SU-DHL-6 (cell line): ENCODE measurements around the gene OR10AD1.

Experiments used
- H2AFZ ChIP-seq: fragments of 200-600 bp; sonication (generic); 2 replicates; pipeline ENCODE4 v1.6.1; 2014; ENCODE audit warnings: low read depth, mild to moderate bottlenecking, moderate library complexity, mixed read lengths, antibody characterized with exemption, low read length; ENCODE audit not compliant: severe bottlenecking
- H3F3A ChIP-seq: fragments of 200-600 bp; shearing (Covaris generic); 2 replicates; pipeline ENCODE4 v1.6.0; 2016; ENCODE audit warnings: antibody characterized with exemption, mild to moderate bottlenecking; ENCODE audit not compliant: insufficient read depth
- H3K27ac ChIP-seq: fragments of 200-600 bp; sonication (generic); 2 replicates; pipeline ENCODE4 v1.5.1; 2016; ENCODE audit warnings: low read depth, mild to moderate bottlenecking, low read length, moderate library complexity, mixed read lengths
- H3K27me3 ChIP-seq: fragments of 200-600 bp; sonication (generic), shearing (Covaris generic); 2 replicates; pipeline ENCODE4 v1.6.0; 2014; ENCODE audit warnings: mild to moderate bottlenecking, low read length
- H3K36me3 ChIP-seq: fragments of 200-600 bp; sonication (generic); 2 replicates; pipeline ENCODE4 v1.6.1; 2014; ENCODE audit warnings: mild to moderate bottlenecking, low read length, mixed read lengths
- H3K4me2 ChIP-seq: fragments of 300-600, 200-600 bp; shearing (Covaris generic), sonication (generic); 2 replicates; pipeline ENCODE4 v1.6.0; 2014; ENCODE audit warnings: low read length, low read depth, mild to moderate bottlenecking; ENCODE audit not compliant: poor library complexity, severe bottlenecking
- H3K4me3 ChIP-seq: fragments of 200-600 bp; sonication (generic); 2 replicates; pipeline ENCODE4 v1.5.1; 2014; ENCODE audit warnings: antibody characterized with exemption, low read length, mild to moderate bottlenecking, mixed read lengths; ENCODE audit not compliant: insufficient read depth, poor library complexity, severe bottlenecking
- H3K79me2 ChIP-seq: fragments of 200-600 bp; sonication (generic); 2 replicates; pipeline ENCODE4 v1.6.1; 2014; ENCODE audit warnings: mild to moderate bottlenecking, low read length, moderate library complexity; ENCODE audit not compliant: insufficient read depth
- H3K9ac ChIP-seq: fragments of 200-600 bp; sonication (generic); 2 replicates; pipeline ENCODE4 v1.7.0; 2014; ENCODE audit warnings: mild to moderate bottlenecking, low read length
- H3K9me2 ChIP-seq: fragments of 200-600 bp; sonication (generic); replicated peaks from 2 replicates; pipeline ENCODE4 v1.6.1; 2014; ENCODE audit warnings: low read length; ENCODE audit not compliant: insufficient read depth
- H3K9me3 ChIP-seq: fragments of 200-600 bp; sonication (generic); 2 replicates; pipeline ENCODE4 v1.6.1; 2014; ENCODE audit warnings: low read length, mixed read lengths; ENCODE audit not compliant: insufficient read depth
- H4K20me1 ChIP-seq: fragments of 200-600 bp; sonication (generic); 2 replicates; pipeline ENCODE4 v1.6.1; 2014; ENCODE audit warnings: low read depth, mild to moderate bottlenecking, antibody characterized with exemption, low read length, moderate library complexity, mixed read lengths
- EZH2phosphoT487 ChIP-seq: fragments of 200-600 bp; sonication (generic), shearing (Covaris generic); conservative IDR thresholded peaks from 2 replicates; pipeline ENCODE4 v1.6.1; 2018; ENCODE audit warnings: mild to moderate bottlenecking, antibody characterized with exemption, low read length, moderate library complexity, mixed read lengths
- TF ChIP-seq, protein P1 (sequence below): fragments of 200-600 bp; sonication (generic); IDR thresholded peaks from one replicate; pipeline ENCODE4 v1.5.1; 2017; ENCODE audit warnings: antibody characterized with exemption, mild to moderate bottlenecking, low read length, moderate library complexity; ENCODE audit not compliant: insufficient read depth, poor library complexity, severe bottlenecking

The OR10AD1 gene

DNA sequence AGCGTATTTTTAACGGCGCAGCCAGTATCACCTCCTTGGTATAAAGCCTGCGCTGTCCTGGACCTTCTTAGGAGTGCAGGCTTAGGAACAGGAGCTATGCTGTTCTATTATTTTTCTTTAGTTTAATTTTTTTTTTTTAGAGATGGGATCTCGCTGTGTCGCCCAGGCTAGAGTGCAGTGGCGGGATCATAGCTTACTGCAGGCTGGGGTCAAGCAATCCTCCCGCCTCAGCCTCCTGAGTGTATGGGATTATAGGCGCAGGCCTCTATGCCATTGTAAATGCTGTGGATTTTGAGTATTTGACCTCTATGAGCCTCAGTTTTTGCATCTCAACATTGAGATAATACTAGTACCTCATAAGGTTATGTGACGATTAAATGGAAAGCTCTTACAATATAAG is 4.1 kb downstream of the OR10AD1 start:
- Histone ChIP-seq H3K9ac (no peak overlapping the region), H2AFZ (no peak overlapping the region), H3K9me2 (no peaks in the 10 kb centered on the region), H3F3A (no peaks in the 10 kb centered on the region), H3K27ac (no peak overlapping the region), H3K4me2 (no peak overlapping the region), H3K4me3 (no peak overlapping the region), H3K9me3 (no peaks in the 10 kb centered on the region), H3K27me3 (no peaks in the 10 kb centered on the region), H3K79me2 (no peaks in the 10 kb centered on the region), H4K20me1 (no peaks in the 10 kb centered on the region), H3K36me3 (no peaks in the 10 kb centered on the region)
- TF ChIP-seq, protein P1, sequence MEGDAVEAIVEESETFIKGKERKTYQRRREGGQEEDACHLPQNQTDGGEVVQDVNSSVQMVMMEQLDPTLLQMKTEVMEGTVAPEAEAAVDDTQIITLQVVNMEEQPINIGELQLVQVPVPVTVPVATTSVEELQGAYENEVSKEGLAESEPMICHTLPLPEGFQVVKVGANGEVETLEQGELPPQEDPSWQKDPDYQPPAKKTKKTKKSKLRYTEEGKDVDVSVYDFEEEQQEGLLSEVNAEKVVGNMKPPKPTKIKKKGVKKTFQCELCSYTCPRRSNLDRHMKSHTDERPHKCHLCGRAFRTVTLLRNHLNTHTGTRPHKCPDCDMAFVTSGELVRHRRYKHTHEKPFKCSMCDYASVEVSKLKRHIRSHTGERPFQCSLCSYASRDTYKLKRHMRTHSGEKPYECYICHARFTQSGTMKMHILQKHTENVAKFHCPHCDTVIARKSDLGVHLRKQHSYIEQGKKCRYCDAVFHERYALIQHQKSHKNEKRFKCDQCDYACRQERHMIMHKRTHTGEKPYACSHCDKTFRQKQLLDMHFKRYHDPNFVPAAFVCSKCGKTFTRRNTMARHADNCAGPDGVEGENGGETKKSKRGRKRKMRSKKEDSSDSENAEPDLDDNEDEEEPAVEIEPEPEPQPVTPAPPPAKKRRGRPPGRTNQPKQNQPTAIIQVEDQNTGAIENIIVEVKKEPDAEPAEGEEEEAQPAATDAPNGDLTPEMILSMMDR = no peak
- TF ChIP-seq EZH2phosphoT487 = no peak

DNA sequence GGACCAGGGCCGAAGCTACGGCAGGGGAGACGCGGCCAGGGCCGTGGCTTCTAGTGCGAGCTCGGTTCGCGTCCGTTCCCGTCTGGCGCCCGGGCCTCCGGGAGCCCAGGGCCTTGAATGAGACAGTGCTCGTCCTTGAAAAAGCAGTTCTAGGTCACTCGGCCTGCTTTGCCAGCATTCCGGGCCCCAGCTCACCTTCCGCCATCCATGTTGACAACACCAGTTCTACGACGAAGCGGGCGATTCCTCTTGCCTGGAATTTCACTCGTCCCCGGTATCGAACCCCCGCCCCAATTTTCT is 4.5 kb downstream of the OR10AD1 start:
- Histone ChIP-seq H3K4me2 (peak overlapping the region; percentile 53), H3K36me3 (no peaks in the 10 kb centered on the region), H3K79me2 (no peaks in the 10 kb centered on the region), H3K9me3 (no peaks in the 10 kb centered on the region), H2AFZ (peak overlapping the region; percentile 90), H3K27me3 (no peaks in the 10 kb centered on the region), H3K27ac (no peak overlapping the region), H3K9me2 (no peaks in the 10 kb centered on the region), H3K4me3 (peak overlapping the region; percentile 48), H4K20me1 (no peaks in the 10 kb centered on the region), H3F3A (no peaks in the 10 kb centered on the region), H3K9ac (peak overlapping the region; percentile 53)
- no peak for TF ChIP-seq EZH2phosphoT487
- TF ChIP-seq, protein P1 = no peak

DNA sequence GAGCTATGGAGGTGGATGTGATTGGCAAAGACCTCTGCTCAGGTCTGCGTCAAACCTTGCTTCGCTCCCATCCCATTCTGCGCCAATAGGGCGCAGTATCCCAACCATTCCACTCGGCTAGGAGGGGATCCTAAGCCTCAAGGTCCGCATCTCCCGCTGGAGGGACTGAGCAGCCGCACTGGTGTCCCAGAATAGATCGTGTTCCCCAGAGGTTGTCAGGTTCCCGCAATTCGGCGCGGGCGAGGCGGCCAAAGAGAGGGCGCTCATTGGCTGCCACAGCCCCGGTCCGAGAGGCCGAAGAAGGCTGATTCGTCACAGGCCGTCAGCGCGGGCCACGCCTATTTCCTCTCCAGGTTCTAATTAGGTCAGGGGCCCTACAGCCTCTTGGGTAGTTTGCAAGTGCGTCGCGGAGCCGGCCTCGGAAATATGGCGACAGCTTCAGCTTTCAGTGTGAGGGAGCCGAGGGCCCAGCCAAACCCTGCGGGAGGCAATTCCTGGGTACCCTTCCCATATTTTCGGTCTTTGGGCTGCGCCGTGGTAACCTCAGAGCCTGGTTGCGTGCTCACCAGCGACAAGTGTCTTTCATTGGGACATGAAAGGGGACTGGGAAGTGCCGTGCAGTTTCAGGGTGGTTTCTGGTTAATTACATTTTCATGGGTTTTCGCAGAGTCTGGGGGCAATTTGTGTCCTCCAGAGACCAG is 5.0 kb downstream of the OR10AD1 start:
- no peaks in the 10 kb centered on the region for H3K9me3 ChIP-seq
- H3K9ac ChIP-seq = peak overlapping the region; percentile 53
- H3K27ac ChIP-seq = peak overlapping the region; percentile 18; the same call in 1 of the 2 replicates
- TF ChIP-seq, protein P1 = no peak
- no peak for TF ChIP-seq EZH2phosphoT487
- H4K20me1 ChIP-seq = no peaks in the 10 kb centered on the region
- peak overlapping the region; percentile 53 for H3K4me2 ChIP-seq
- H3F3A ChIP-seq = no peaks in the 10 kb centered on the region
- H3K4me3 ChIP-seq = peak overlapping the region; percentile 48
- H2AFZ ChIP-seq = peak overlapping the region; percentile 90
- H3K27me3 ChIP-seq = no peaks in the 10 kb centered on the region
- H3K36me3 ChIP-seq = no peaks in the 10 kb centered on the region
- no peaks in the 10 kb centered on the region for H3K79me2 ChIP-seq
- H3K9me2 ChIP-seq = no peaks in the 10 kb centered on the region
